ENCODE measurements around the gene NUP210.

NUP210 gene

GRCh38 chr3:13324835-13325501 is 95.2 kb downstream of the NUP210 start:
- no peak for TF ChIP-seq POLR2A (IDR thresholded peaks at IDR 0.05; ENCODE audit: low read depth, low read length)
- no peak for TF ChIP-seq POLR2AphosphoS5 (IDR thresholded peaks at IDR 0.05; ENCODE audit: low read depth, low read length)
- TF ChIP-seq TAF1 (IDR thresholded peaks at IDR 0.05; ENCODE audit: borderline replicate concordance, low read depth, low read length) = no peak
- DNase-seq (ENCODE audit: insufficient read length) (no peak), FAIRE-seq (no peak)

GRCh38 chr3:13323822-13324221 is 96.3 kb downstream of the NUP210 start:
- FAIRE-seq = no peak
- no peak for TF ChIP-seq POLR2A (IDR thresholded peaks at IDR 0.05; ENCODE audit: low read depth, low read length)

GRCh38 chr3:13322324-13322723 is 97.8 kb downstream of the NUP210 start:
- DNase-seq (ENCODE audit: insufficient read length) (no peak), FAIRE-seq (no peak)
- TF ChIP-seq TAF1 (IDR thresholded peaks at IDR 0.05; ENCODE audit: borderline replicate concordance, low read depth, low read length) (no peak), POLR2A (IDR thresholded peaks at IDR 0.05; ENCODE audit: low read depth, low read length) (no peak), POLR2AphosphoS5 (IDR thresholded peaks at IDR 0.05; ENCODE audit: low read depth, low read length) (no peak)

More at GRCh38 chr3:13323822-13324221, 96.3 kb downstream of the NUP210 start:
- no peak for DNase-seq (ENCODE audit: insufficient read length)

GRCh38 chr3:13319564-13320220 is 100.4 kb downstream of the NUP210 start:
- DNase-seq (ENCODE audit: insufficient read length) (no peak), FAIRE-seq (no peak)
- TF ChIP-seq TAF1 (IDR thresholded peaks at IDR 0.05; ENCODE audit: borderline replicate concordance, low read depth, low read length) (no peak), POLR2AphosphoS5 (IDR thresholded peaks at IDR 0.05; ENCODE audit: low read depth, low read length) (no peak), POLR2A (IDR thresholded peaks at IDR 0.05; ENCODE audit: low read depth, low read length) (no peak)

GRCh38 chr3:13318626-13319470 is 101.3 kb downstream of the NUP210 start:
- FAIRE-seq (no peak), DNase-seq (ENCODE audit: insufficient read length) (no peak)
- TF ChIP-seq POLR2AphosphoS5 (IDR thresholded peaks at IDR 0.05; ENCODE audit: low read depth, low read length) = no peak
- TF ChIP-seq POLR2A (IDR thresholded peaks at IDR 0.05; ENCODE audit: low read depth, low read length) = no peak
- TF ChIP-seq TAF1 (IDR thresholded peaks at IDR 0.05; ENCODE audit: borderline replicate concordance, low read depth, low read length) = no peak

- TF ChIP-seq POLR2AphosphoS5 (IDR thresholded peaks at IDR 0.05; ENCODE audit: low read depth, low read length) (no peak), POLR2A (IDR thresholded peaks at IDR 0.05; ENCODE audit: low read depth, low read length) (no peak), TAF1 (IDR thresholded peaks at IDR 0.05; ENCODE audit: borderline replicate concordance, low read depth, low read length) (no peak)
- no peak for FAIRE-seq
- no peak for DNase-seq (ENCODE audit: insufficient read length)
Observed at GRCh38 chr3:13317596-13318320, 102.4 kb downstream of the NUP210 start.

- TF ChIP-seq POLR2AphosphoS5 (IDR thresholded peaks at IDR 0.05; ENCODE audit: low read depth, low read length) (no peak), TAF1 (IDR thresholded peaks at IDR 0.05; ENCODE audit: borderline replicate concordance, low read depth, low read length) (no peak), POLR2A (IDR thresholded peaks at IDR 0.05; ENCODE audit: low read depth, low read length) (no peak)
- DNase-seq (ENCODE audit: insufficient read length) = no peak
- FAIRE-seq = no peak
Observed at GRCh38 chr3:13316603-13317002, 103.5 kb downstream of the NUP210 start.

GRCh38 chr3:13314877-13315276 is 105.2 kb downstream of the NUP210 start:
- DNase-seq (ENCODE audit: insufficient read length) = no peak
- no peak for FAIRE-seq
- TF ChIP-seq POLR2A (IDR thresholded peaks at IDR 0.05; ENCODE audit: low read depth, low read length) (no peak; the same call in 1 of the 2 replicates), TAF1 (IDR thresholded peaks at IDR 0.05; ENCODE audit: borderline replicate concordance, low read depth, low read length) (no peak), POLR2AphosphoS5 (IDR thresholded peaks at IDR 0.05; ENCODE audit: low read depth, low read length) (no peak)

- no peak for FAIRE-seq
- DNase-seq (ENCODE audit: insufficient read length) = no peak
- TF ChIP-seq POLR2A (IDR thresholded peaks at IDR 0.05; ENCODE audit: low read depth, low read length) (no peak), TAF1 (IDR thresholded peaks at IDR 0.05; ENCODE audit: borderline replicate concordance, low read depth, low read length) (no peak), POLR2AphosphoS5 (IDR thresholded peaks at IDR 0.05; ENCODE audit: low read depth, low read length) (no peak)
Observed at GRCh38 chr3:13313813-13314212, 106.3 kb downstream of the NUP210 start.

- FAIRE-seq (no peak), DNase-seq (ENCODE audit: insufficient read length) (no peak)
- TF ChIP-seq TAF1 (IDR thresholded peaks at IDR 0.05; ENCODE audit: borderline replicate concordance, low read depth, low read length) (no peak), POLR2A (IDR thresholded peaks at IDR 0.05; ENCODE audit: low read depth, low read length) (no peak)
Observed at GRCh38 chr3:13309004-13309403, 111.1 kb downstream of the NUP210 start.

GRCh38 chr3:13308380-13308801 is 111.7 kb downstream of the NUP210 start:
- TF ChIP-seq POLR2A (IDR thresholded peaks at IDR 0.05; ENCODE audit: low read depth, low read length) (no peak), POLR2AphosphoS5 (IDR thresholded peaks at IDR 0.05; ENCODE audit: low read depth, low read length) (no peak), TAF1 (IDR thresholded peaks at IDR 0.05; ENCODE audit: borderline replicate concordance, low read depth, low read length) (no peak)
- DNase-seq (ENCODE audit: insufficient read length) (no peak), FAIRE-seq (no peak)

All from GM12892 (cell line).